ENCODE measurements around the gene MMGT1. TPM values are rescaled to one million over a fixed set of nuclear protein-coding genes. Genes with fewer than 3 reads are reported as not detected.
A peak's percentile ranks its signal among the peaks of the same experiment; 100 is the strongest.

MMGT1 gene
- total RNA-seq = 10 to 100 TPM in 3 of 4 donors, 1 to 10 TPM in 1; 9.9 to 21.5 (median 13.5) TPM

- H3K27me3 ChIP-seq = no peaks in the 10 kb centered on the region
- H3K36me3 ChIP-seq = no peaks in the 10 kb centered on the region
- H3K9me3 ChIP-seq = no peaks in the 10 kb centered on the region
- H3K4me3 ChIP-seq = peak within 1 kb of the TSS; percentile 60 to 73 (median 64)
- TF ChIP-seq POLR2A (IDR thresholded peaks at IDR 0.05) = peak in 1 of 2 donors; percentile 49
- TF ChIP-seq, protein P1, sequence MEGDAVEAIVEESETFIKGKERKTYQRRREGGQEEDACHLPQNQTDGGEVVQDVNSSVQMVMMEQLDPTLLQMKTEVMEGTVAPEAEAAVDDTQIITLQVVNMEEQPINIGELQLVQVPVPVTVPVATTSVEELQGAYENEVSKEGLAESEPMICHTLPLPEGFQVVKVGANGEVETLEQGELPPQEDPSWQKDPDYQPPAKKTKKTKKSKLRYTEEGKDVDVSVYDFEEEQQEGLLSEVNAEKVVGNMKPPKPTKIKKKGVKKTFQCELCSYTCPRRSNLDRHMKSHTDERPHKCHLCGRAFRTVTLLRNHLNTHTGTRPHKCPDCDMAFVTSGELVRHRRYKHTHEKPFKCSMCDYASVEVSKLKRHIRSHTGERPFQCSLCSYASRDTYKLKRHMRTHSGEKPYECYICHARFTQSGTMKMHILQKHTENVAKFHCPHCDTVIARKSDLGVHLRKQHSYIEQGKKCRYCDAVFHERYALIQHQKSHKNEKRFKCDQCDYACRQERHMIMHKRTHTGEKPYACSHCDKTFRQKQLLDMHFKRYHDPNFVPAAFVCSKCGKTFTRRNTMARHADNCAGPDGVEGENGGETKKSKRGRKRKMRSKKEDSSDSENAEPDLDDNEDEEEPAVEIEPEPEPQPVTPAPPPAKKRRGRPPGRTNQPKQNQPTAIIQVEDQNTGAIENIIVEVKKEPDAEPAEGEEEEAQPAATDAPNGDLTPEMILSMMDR (IDR thresholded peaks at IDR 0.05) = peak in 3 of 6 experiments; percentile 13 to 26 (median 23)
- DNase-seq = peak; percentile 83 to 92 (median 84)
- peak within 1 kb of the TSS; percentile 74 to 92 (median 88) for H3K27ac ChIP-seq
- peaks cover 0 to 10% (median 0%) of the 10 kb centered on the region in 4 donors for H3K4me1 ChIP-seq
Observed at GRCh38 chrX:135973548-135974278, at the start of gene MMGT1. Gene MMGT1 (minus strand): TSS chrX:135973988. CDS start chrX:135973675, 313 bp downstream.

- H3K9me3 ChIP-seq = no peaks in the 10 kb centered on the region
- no peak for DNase-seq
- no peaks in the 10 kb centered on the region for H3K4me1 ChIP-seq
- no peak for TF ChIP-seq POLR2A (IDR thresholded peaks at IDR 0.05)
- TF ChIP-seq, protein P1 (IDR thresholded peaks at IDR 0.05) = no peak
- H3K4me3 ChIP-seq = no peak overlapping the region
- H3K27ac ChIP-seq = no peak overlapping the region
- H3K36me3 ChIP-seq = no peaks in the 10 kb centered on the region
- no peaks in the 10 kb centered on the region for H3K27me3 ChIP-seq
Observed at GRCh38 chrX:136021903-136022302, 48.1 kb upstream of the MMGT1 start.

GRCh38 chrX:136021160-136021559 lies 47.4 kb upstream of the MMGT1 start:
- Histone ChIP-seq H3K27me3 (no peaks in the 10 kb centered on the region), H3K27ac (no peak overlapping the region), H3K36me3 (no peaks in the 10 kb centered on the region), H3K4me3 (no peak overlapping the region), H3K4me1 (no peaks in the 10 kb centered on the region), H3K9me3 (no peaks in the 10 kb centered on the region)
- TF ChIP-seq, protein P1 (IDR thresholded peaks at IDR 0.05) = no peak
- no peak for TF ChIP-seq POLR2A (IDR thresholded peaks at IDR 0.05)
- no peak for DNase-seq

- Histone ChIP-seq H3K27me3 (no peaks in the 10 kb centered on the region), H3K4me1 (no peaks in the 10 kb centered on the region), H3K27ac (no peak overlapping the region), H3K4me3 (no peak overlapping the region), H3K9me3 (no peaks in the 10 kb centered on the region), H3K36me3 (peaks cover 0 to 4% (median 0%) of the 10 kb centered on the region in 3 donors)
- TF ChIP-seq, protein P1 (IDR thresholded peaks at IDR 0.05) = no peak
- TF ChIP-seq POLR2A (IDR thresholded peaks at IDR 0.05) = no peak
- no peak for DNase-seq
Observed at GRCh38 chrX:136019226-136019625, 45.4 kb upstream of the MMGT1 start.

GRCh38 chrX:136016881-136017280 lies 43.1 kb upstream of the MMGT1 start:
- Histone ChIP-seq H3K27me3 (no peaks in the 10 kb centered on the region), H3K4me1 (no peaks in the 10 kb centered on the region), H3K36me3 (peaks cover 0 to 15% (median 0%) of the 10 kb centered on the region in 3 donors), H3K9me3 (no peaks in the 10 kb centered on the region), H3K4me3 (no peak overlapping the region), H3K27ac (no peak overlapping the region)
- TF ChIP-seq, protein P1 (IDR thresholded peaks at IDR 0.05) = no peak
- TF ChIP-seq POLR2A (IDR thresholded peaks at IDR 0.05) = no peak
- DNase-seq = no peak

Data from Peyer's patch (tissue), 4 donors.